CD4-positive, alpha-beta T cell treated with Interferon gamma for 1 hour (primary cell): ENCODE results near the gene DCN.

Experiments
- DNase-seq: peaks from one replicate; pipeline ENCODE4 v3.0.0-alpha.2; 2020

The DCN gene

GRCh38 chr12:91133871-91134270 is 48.7 kb downstream of the DCN start:
- DNase-seq, result no peak

- no peak for DNase-seq
Measured at GRCh38 chr12:91129662-91130362, 52.8 kb downstream of the DCN start.

- no peak for DNase-seq
Measured at GRCh38 chr12:91127751-91128150, 54.9 kb downstream of the DCN start.

- DNase-seq, result no peak
Measured at GRCh38 chr12:91127306-91127705, 55.3 kb downstream of the DCN start.

- DNase-seq, result no peak
Measured at GRCh38 chr12:91126516-91126915, 56.1 kb downstream of the DCN start.

GRCh38 chr12:91123236-91123916 is 59.2 kb downstream of the DCN start:
- DNase-seq, result no peak

GRCh38 chr12:91120781-91121180 is 61.8 kb downstream of the DCN start:
- DNase-seq, result no peak

- DNase-seq, result no peak
Measured at GRCh38 chr12:91119089-91119488, 63.5 kb downstream of the DCN start.

- no peak for DNase-seq
Measured at GRCh38 chr12:91113621-91114020, 69.0 kb downstream of the DCN start.

- DNase-seq, result no peak
Measured at GRCh38 chr12:91111366-91112325, 71.0 kb downstream of the DCN start, which contains the start of gene LUM. Gene LUM (minus strand): TSS chr12:91111494. CDS start chr12:91108979, 2,515 bp downstream.

GRCh38 chr12:91110311-91110924 is 72.2 kb downstream of the DCN start:
- DNase-seq, result no peak

GRCh38 chr12:91109581-91110310 is 72.9 kb downstream of the DCN start:
- DNase-seq, result no peak

- DNase-seq, result peak; percentile 4
Measured at GRCh38 chr12:91109148-91109564, 73.5 kb downstream of the DCN start.

- DNase-seq, result no peak
Measured at GRCh38 chr12:91108196-91108755, 74.3 kb downstream of the DCN start.

- no peak for DNase-seq
Measured at GRCh38 chr12:91106283-91106682, 76.3 kb downstream of the DCN start.

- DNase-seq, result no peak
Measured at GRCh38 chr12:91105807-91106206, 76.8 kb downstream of the DCN start.

GRCh38 chr12:91104812-91105466 is 77.7 kb downstream of the DCN start:
- no peak for DNase-seq

GRCh38 chr12:91103624-91104023 is 79.0 kb downstream of the DCN start:
- DNase-seq, result no peak

- DNase-seq, result no peak
Measured at GRCh38 chr12:91103101-91103500, 79.5 kb downstream of the DCN start.

- no peak for DNase-seq
Measured at GRCh38 chr12:91100906-91101305, 81.7 kb downstream of the DCN start.

- no peak for DNase-seq
Measured at GRCh38 chr12:91099836-91100235, 82.8 kb downstream of the DCN start.
